Activated naive CD4-positive, alpha-beta T cell treated with anti-CD3 and anti-CD28 coated beads, Interleukin-2, amount 50 U/mL, for 72 hours (primary cell): ENCODE measurements around the gene VOPP1. TPM values are rescaled to one million over a fixed set of nuclear protein-coding genes. Genes with fewer than 3 reads are reported as not detected.
"Not testable (repeated sequence)": the region's sequence is repeated elsewhere in the genome, so short reads cannot be mapped to it uniquely, and the experiment has no call there.

ENCODE experiments used
- ATAC-seq, 2 donors: fragments of 150-1000 bp; cut with Tn5 transposase; 2 replicates each; pipeline ENCODE4 v1.10.0; 2021; ENCODE audit warnings: mild to moderate bottlenecking in 2 of 2, moderate library complexity in 2 of 2
- DNase-seq, 2 donors: peaks; one replicate each; pipeline ENCODE4 v3.0.0; 2021 to 2022; ENCODE audit warnings: low spot score in 2 of 2
- H3K27ac Mint-ChIP-seq, 2 donors: one replicate each; pipeline ENCODE4 v1.8.0; 2022; ENCODE audit warnings: mild to moderate bottlenecking in 2 of 2, mixed read lengths in 2 of 2
- H3K36me3 Mint-ChIP-seq, 2 donors: one replicate each; pipeline ENCODE4 v1.8.0; 2022; ENCODE audit warnings: mixed read lengths in 2 of 2
- H3K9me3 Mint-ChIP-seq, 2 donors: one replicate each; pipeline ENCODE4 v1.8.0; 2022; ENCODE audit warnings: mixed read lengths in 2 of 2
- total RNA-seq, 2 donors: library from RNA; stranded (reverse); gene quantifications; one replicate each; pipeline ENCODE4 v1.2.3, GENCODE V29; 2022

Gene VOPP1
- total RNA-seq = 100 to 1,000 TPM in 1 of 2 donors, 10 to 100 TPM in 1; 52.0 to 124 TPM

- H3K27ac Mint-ChIP-seq = peak within 1 kb of the TSS; percentile 96 to 99
- ATAC-seq (peak; percentile 17 to 53), DNase-seq (peak; percentile 66 to 70)
- H3K36me3 Mint-ChIP-seq = peaks cover 6 to 27% of the 10 kb centered on the region in 2 donors
- no peaks in the 10 kb centered on the region for H3K9me3 Mint-ChIP-seq
Measured at GRCh38 chr7:55572378-55573233, at the start of gene VOPP1. Gene VOPP1, minus strand, starts transcription at chr7:55572502. Its CDS starts 178 bp downstream, at chr7:55572324.

DNA sequence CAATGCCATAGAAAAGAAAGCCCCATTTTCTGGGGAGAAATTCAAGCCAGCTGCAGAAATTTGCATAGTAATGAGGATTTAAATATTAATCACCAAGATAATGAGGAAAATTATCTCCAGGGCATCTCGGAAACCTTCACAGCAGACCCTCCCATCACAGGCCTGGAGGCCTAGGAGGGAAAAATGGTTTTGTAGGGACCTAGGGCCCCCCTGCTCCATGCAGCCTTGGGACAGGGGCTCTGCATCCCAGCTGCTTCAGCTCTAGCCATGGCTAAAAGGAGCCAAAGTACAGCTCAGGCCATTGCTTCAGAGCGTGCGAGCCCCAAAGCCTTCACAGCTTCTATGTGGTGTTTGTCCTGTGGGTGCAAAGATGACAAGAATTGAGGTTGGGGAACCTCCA, 46.6 kb upstream of the VOPP1 start:
- Mint-ChIP-seq H3K27ac (no peak overlapping the region), H3K9me3 (peaks cover 13 to 15% of the 10 kb centered on the region in 2 donors), H3K36me3 (peaks cover 9 to 22% of the 10 kb centered on the region in 2 donors)
- no peak for ATAC-seq
- DNase-seq = no peak

DNA sequence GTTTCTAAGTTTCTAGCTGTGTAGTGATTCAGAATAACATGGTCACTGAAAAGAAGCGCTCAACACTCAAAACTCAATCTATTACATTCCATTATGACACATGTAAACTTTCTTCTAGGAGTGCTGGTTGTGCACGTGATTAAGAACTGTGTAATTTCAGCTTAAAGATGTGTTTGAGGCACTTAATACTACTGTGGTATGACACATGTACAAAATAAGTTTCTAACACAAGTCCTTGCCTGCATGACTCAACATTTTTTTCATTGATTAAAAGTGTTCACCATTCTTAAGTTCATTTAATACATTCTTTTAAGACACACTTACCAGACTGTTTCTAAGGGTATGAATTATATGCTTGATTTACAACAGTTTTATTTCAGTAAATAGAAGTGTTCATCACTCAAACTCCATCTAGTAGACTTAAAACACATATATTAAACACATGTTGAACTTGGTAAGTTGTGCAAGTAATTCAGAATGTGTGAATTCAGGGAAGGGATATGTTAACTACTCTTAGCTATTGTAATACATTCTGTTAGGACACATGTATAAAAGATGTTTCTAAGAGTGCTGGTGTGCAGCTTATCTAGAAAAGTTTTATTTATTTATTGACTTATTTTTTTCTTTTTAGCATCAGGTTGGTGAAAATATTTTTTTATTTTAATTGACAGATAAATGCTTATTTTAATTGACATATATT, 42.2 kb upstream of the VOPP1 start:
- not testable (repeated sequence) for H3K27ac Mint-ChIP-seq, DNase-seq, H3K9me3 Mint-ChIP-seq, ATAC-seq
- peaks cover 9 to 13% of the 10 kb centered on the region in 2 donors for H3K36me3 Mint-ChIP-seq

- not testable (repeated sequence) for DNase-seq, H3K27ac Mint-ChIP-seq, H3K9me3 Mint-ChIP-seq, ATAC-seq, H3K36me3 Mint-ChIP-seq
Measured at GRCh38 chr7:55609726-55610125, 37.4 kb upstream of the VOPP1 start.

DNA sequence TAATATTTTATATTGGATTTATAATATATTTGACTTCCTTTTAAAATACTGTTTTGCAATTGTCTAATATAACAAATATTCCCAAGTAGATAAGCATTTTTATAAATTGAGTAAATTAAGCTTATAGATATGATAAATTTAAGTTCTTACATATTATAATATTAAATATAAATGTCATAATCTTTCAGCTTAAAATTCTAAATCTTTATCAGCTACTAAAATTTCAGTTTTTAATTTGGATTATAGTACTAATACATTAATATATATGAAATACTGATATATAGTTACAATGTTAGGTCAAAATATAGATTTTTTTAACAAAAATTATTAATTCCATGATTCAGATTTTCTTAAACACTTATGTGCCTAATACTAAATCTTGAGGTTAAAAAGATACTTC, 33.4 kb upstream of the VOPP1 start:
- not testable (repeated sequence) for DNase-seq, H3K27ac Mint-ChIP-seq, ATAC-seq, H3K36me3 Mint-ChIP-seq, H3K9me3 Mint-ChIP-seq

DNA sequence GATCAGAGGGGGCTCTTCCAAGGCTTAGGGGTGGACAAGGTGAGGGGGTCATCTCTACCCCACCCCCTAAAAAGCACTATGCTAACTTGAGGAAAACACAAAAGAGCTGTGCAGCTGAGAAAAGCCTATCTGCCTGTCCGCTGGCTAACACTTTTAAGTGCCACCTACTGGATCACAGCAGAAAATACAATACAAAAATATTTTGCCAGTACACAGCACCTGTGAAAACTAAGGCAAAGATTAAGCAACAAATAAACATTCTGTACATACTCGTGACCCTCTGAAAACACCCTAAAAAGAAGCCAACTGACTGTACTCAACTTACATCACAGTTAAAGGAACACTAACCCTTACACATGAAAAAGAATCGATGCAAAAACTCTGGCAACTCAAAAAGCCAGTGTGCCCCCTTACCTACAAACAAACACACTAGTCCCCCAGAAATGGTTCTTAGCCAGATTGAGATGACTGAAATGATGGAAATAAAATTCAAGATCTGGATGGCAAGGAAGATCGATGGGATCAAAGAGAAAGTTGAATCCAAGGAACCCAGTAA, 25.7 kb upstream of the VOPP1 start:
- not testable (repeated sequence) for H3K36me3 Mint-ChIP-seq, H3K27ac Mint-ChIP-seq, H3K9me3 Mint-ChIP-seq, DNase-seq
- peak in 1 of 2 donors; percentile 57 for ATAC-seq

DNA sequence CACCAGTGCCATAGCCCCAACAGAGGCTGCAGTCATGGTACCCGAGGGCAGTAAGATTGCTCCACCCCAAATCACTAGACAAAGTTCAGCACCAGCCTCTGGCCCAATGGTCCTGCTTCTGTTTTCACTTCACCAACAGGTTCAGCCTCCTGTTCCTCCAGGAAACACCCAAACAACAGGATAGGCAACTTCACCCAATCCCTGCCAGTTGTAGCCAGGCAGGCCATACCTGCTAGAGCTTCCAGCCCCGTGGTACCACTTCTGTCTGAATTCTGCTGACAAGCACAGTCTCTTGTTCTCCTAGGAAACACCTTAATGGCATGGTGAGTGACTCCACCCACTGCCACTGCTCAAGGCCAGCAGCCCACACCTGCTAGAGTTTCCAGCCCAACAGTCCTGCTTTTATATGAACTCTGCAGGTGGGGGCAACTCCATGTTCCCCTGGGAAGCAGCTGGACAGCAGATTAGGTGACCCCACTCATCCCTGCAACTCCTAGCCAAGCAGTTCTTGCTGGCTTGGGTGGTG, 25.0 kb upstream of the VOPP1 start:
- not testable (repeated sequence) for DNase-seq, ATAC-seq, H3K9me3 Mint-ChIP-seq, H3K36me3 Mint-ChIP-seq, H3K27ac Mint-ChIP-seq

DNA sequence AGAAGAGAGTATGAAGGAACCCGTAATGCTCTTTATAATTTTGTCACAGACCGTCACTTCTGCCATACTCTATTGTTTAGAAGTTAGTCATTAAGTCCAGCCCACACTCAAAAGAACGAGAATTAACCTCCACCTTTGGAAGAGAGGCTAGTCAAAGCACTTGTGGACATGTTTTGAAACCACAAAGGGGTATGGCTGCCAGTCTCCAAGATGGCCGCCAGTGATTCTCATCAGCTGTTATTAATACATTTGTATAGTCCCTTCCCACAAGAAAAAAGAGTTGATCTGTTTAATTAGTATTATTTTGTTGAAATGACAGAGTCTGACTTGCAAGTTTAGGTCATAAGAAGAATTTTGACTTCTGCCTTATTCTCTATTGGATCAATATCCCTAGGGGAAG, 23.2 kb upstream of the VOPP1 start:
- Mint-ChIP-seq H3K27ac (no peak overlapping the region), H3K36me3 (no peaks in the 10 kb centered on the region), H3K9me3 (no peaks in the 10 kb centered on the region)
- ATAC-seq (no peak), DNase-seq (no peak)

DNA sequence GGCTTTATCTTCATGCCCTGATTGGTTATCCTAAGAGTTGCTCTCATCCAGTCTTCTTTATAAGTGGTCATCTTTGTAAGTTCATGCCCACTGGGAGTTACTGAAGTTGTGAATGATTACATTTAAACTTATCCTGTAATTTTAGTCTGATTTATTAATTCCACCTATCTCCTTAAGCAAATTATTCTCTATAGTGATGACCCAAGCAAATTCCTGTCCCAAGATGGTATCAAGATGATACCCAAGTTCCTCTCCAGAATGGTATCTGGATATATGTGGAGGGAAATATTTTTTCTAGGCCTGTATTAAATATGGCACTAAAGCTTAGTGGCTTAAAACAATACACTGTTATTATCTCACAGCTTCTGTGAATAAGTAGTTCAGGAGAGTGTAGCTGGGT, 22.6 kb upstream of the VOPP1 start:
- ATAC-seq = no peak
- Mint-ChIP-seq H3K9me3 (no peaks in the 10 kb centered on the region), H3K27ac (no peak overlapping the region)

DNA sequence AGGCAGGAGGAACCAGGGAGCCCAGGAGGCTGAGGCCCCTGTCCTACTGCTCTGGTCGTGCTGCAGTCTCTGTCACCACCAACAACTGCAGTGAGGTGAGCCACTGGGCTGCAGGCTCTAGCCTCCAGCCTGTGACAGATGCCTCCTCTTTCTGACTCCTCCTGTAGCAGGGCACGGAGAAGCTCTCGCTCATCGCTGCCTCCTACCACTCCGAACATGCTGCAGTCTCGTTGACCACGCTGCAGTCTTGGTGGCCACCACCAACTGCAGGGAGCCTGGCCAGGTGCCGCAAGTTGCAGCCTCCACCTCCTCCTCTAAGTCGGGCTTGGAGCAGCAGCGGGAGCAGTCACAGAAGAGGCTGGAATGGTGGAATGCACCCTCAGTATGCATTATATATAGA, 22.1 kb upstream of the VOPP1 start:
- Mint-ChIP-seq H3K36me3 (no peaks in the 10 kb centered on the region), H3K27ac (no peak overlapping the region)

More for the DNA sequence above, 22.6 kb upstream of the VOPP1 start:
- DNase-seq = no peak
- H3K36me3 Mint-ChIP-seq = no peaks in the 10 kb centered on the region

DNA sequence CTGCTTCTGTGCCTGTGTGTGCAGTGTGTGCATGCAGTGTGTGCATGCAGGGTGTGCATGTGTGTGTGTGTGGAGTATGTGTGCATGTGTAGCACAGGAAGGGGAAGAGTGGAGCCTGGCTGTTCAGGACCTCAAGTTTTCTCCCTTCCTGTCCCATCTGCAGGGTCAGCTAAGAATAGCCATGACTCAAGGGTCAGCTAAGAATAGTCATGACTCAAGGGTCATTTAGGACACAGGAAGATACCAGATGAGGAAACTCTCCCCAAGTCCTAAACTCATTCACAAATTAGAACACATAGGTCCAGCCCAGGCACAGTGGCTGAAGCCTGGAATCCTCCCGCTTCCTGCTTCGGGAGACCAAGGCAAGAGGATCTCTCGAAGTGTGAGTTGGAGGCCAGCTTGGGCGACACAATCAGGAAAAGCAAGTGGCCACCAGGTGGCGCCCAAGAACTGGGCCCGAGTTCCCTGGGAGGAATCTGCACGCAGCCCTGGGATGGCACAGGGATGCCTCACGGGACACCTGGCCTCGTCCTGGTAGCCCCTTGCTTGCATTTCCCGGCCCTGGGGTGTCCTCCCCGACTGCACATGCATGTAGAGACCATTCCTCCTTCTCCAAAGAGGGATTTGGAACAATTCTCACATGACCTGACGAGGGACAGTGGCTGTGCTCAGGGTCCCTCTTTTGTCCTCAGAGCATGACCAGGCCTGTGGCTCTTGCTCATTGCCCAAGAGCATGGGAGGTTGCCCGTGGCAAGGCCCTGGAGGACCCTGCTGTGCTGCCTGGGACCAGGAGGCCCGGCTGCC, 21.4 kb upstream of the VOPP1 start:
- peak; percentile 73 to 86 for DNase-seq
- H3K36me3 Mint-ChIP-seq = no peaks in the 10 kb centered on the region
- ATAC-seq = peak; percentile 71 to 78
- no peak overlapping the region for H3K27ac Mint-ChIP-seq
- H3K9me3 Mint-ChIP-seq = no peaks in the 10 kb centered on the region

More for the DNA sequence above, 22.1 kb upstream of the VOPP1 start:
- DNase-seq (no peak), ATAC-seq (no peak)
- H3K9me3 Mint-ChIP-seq = no peaks in the 10 kb centered on the region

DNA sequence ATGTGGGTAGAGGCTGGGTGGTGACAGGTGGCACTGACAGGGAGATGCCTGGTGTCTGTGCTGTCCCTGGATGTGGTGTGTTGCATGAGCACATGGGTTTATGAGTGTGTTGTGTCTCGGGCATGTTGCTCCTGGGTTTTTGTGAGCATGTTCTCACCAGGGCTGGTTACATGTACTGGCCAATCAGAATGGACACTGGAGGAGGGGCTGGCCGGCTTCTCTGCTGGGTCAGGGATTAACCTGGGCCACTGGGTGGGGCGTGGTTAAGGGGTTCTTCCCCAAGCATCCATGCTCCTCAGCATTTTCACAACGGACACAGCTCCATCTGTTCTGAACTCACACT, 20.8 kb upstream of the VOPP1 start:
- no peak for ATAC-seq
- H3K27ac Mint-ChIP-seq = no peak overlapping the region
- H3K9me3 Mint-ChIP-seq = no peaks in the 10 kb centered on the region

DNA sequence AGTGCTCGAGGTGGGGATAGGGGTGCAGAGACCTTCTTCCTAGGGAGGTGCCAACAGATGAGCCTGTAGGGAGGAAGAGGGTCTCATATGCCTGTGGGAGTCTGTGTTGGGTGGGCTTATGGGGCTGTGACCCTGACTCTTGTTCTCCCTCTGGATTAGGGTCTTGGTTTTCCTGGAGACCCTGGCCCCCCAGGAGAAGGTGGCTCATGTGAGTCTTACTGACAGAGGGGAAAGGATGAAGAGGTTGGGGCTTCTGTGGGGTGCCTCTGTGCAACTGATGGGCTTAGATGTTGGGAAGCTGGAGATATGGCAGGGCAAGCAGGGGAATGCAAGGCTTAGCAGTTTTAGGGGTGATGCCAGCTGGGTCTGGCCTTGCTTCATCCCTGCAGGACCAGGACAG, 20.2 kb upstream of the VOPP1 start:
- no peaks in the 10 kb centered on the region for H3K9me3 Mint-ChIP-seq
- no peak overlapping the region for H3K27ac Mint-ChIP-seq
- no peak for DNase-seq
- H3K36me3 Mint-ChIP-seq = no peaks in the 10 kb centered on the region
- no peak for ATAC-seq

More for the DNA sequence above, 20.8 kb upstream of the VOPP1 start:
- H3K36me3 Mint-ChIP-seq = no peaks in the 10 kb centered on the region
- DNase-seq = no peak

GRCh38 chr7:55591282-55591931, 19.1 kb upstream of the VOPP1 start:
- H3K36me3 Mint-ChIP-seq = no peaks in the 10 kb centered on the region
- no peaks in the 10 kb centered on the region for H3K9me3 Mint-ChIP-seq
- H3K27ac Mint-ChIP-seq = peak overlapping the region in 1 of 2 donors; percentile 36
- DNase-seq (no peak), ATAC-seq (no peak)

GRCh38 chr7:55590517-55591281, 18.4 kb upstream of the VOPP1 start:
- no peak for DNase-seq
- no peak for ATAC-seq
- Mint-ChIP-seq H3K36me3 (no peaks in the 10 kb centered on the region), H3K27ac (peak overlapping the region in 1 of 2 donors; percentile 23), H3K9me3 (no peaks in the 10 kb centered on the region)
